IMR-90 (cell line): ENCODE data around the gene TMED8. TPM values are rescaled to one million over a fixed set of nuclear protein-coding genes. Genes with fewer than 3 reads are reported as not detected.

Experiments used
- ATAC-seq: fragments of 200-7000 bp; cut with Tn5 transposase; 2 replicates; pipeline ENCODE4 v1.9.1; 2020; ENCODE audit warnings: low read depth, mild to moderate bottlenecking, moderate library complexity
- BruUV-seq: library from RNA; stranded (reverse); fragments of 400-500 nt; replicated peaks from 2 replicates; lab custom pipeline; 2021; lab: Mats Ljungman, UMichigan
- CTCF ChIA-PET: fragments of 300-600 bp; formaldehyde crosslinking; extraction: SDS; loops from one replicate; lab custom pipeline; 2021; ENCODE audit warnings: antibody characterized with exemption; lab: Yijun Ruan, JAX
- POLR2A ChIA-PET: fragments of 300-600 bp; sonication (Branson Sonifier 250); formaldehyde crosslinking; loops from one replicate; lab custom pipeline; 2022; ENCODE audit warnings: antibody characterized with exemption; ENCODE audit not compliant: unreplicated experiment; lab: Charles Lee
- DNase-seq: peaks from one replicate; pipeline ENCODE4 v3.0.0; 2013
- H2AFZ ChIP-seq: replicated peaks from 2 replicates; pipeline ENCODE3; 2013; ENCODE audit warnings: low read length, mild to moderate bottlenecking; ENCODE audit not compliant: poor library complexity
- H2AK5ac ChIP-seq: 2 replicates; pipeline ENCODE4 v1.6.1; 2013; ENCODE audit warnings: low read depth, low read length, inconsistent platforms
- H2AK9ac ChIP-seq: replicated peaks from 2 replicates; pipeline ENCODE3; 2013; ENCODE audit warnings: mild to moderate bottlenecking, low read depth, low read length, moderate library complexity; ENCODE audit not compliant: poor library complexity
- H2BK120ac ChIP-seq: 2 replicates; pipeline ENCODE4 v1.6.1; 2013; ENCODE audit warnings: low read depth, low read length, inconsistent platforms
- H2BK15ac ChIP-seq: 3 replicates; pipeline ENCODE4 v1.6.1; 2013; ENCODE audit warnings: low read depth, low read length, inconsistent platforms
- H2BK20ac ChIP-seq: 2 replicates; pipeline ENCODE4 v1.6.1; 2013; ENCODE audit warnings: low read depth, mild to moderate bottlenecking, inconsistent platforms, low read length, moderate library complexity
- H2BK5ac ChIP-seq: 2 replicates; pipeline ENCODE4 v1.6.1; 2013; ENCODE audit warnings: mild to moderate bottlenecking, low read depth, low read length, inconsistent platforms; ENCODE audit not compliant: poor library complexity, severe bottlenecking
- H3K14ac ChIP-seq: replicated peaks from 2 replicates; pipeline ENCODE4 v1.6.1; 2013; ENCODE audit warnings: low read depth, low read length, inconsistent platforms
- H3K18ac ChIP-seq: 2 replicates; pipeline ENCODE4 v1.6.1; 2013; ENCODE audit warnings: low read depth, low read length, control low read depth
- H3K23ac ChIP-seq: 2 replicates; pipeline ENCODE4 v1.6.1; 2013; ENCODE audit warnings: low read depth, low read length, inconsistent platforms
- H3K27ac ChIP-seq: 2 replicates; pipeline ENCODE4 v1.5.1; 2013; ENCODE audit warnings: mild to moderate bottlenecking, control low read depth, low read length; ENCODE audit not compliant: insufficient read depth
- H3K27me3 ChIP-seq: 2 replicates; pipeline ENCODE4 v1.6.1; 2013; ENCODE audit warnings: low read length; ENCODE audit not compliant: control insufficient read depth, insufficient read depth
- H3K36me3 ChIP-seq: 2 replicates; pipeline ENCODE4 v1.6.1; 2013; ENCODE audit warnings: low read length, mixed read lengths; ENCODE audit not compliant: control insufficient read depth, insufficient read depth
- H3K4ac ChIP-seq: 2 replicates; pipeline ENCODE4 v1.6.1; 2013; ENCODE audit warnings: low read depth, low read length, inconsistent platforms
- H3K4me1 ChIP-seq: 2 replicates; pipeline ENCODE4 v1.6.1; 2013; ENCODE audit warnings: low read length, mixed read lengths; ENCODE audit not compliant: control insufficient read depth, insufficient read depth
- H3K4me2 ChIP-seq: 2 replicates; pipeline ENCODE4 v1.6.1; 2013; ENCODE audit warnings: low read depth, mild to moderate bottlenecking, control low read depth, low read length, moderate library complexity
- H3K4me3 ChIP-seq: 2 replicates; pipeline ENCODE4 v1.5.1; 2013; ENCODE audit warnings: low read depth, mild to moderate bottlenecking, control low read depth, low read length, moderate library complexity; ENCODE audit not compliant: insufficient read depth
- H3K56ac ChIP-seq: 2 replicates; pipeline ENCODE4 v1.6.1; 2013; ENCODE audit warnings: low read length, inconsistent platforms; ENCODE audit not compliant: insufficient read depth; ENCODE audit errors: extremely low read depth
- H3K79me1 ChIP-seq, 2 experiments: 2 replicates each; pipeline ENCODE4 v1.6.1; 2013; ENCODE audit warnings: low read length in 2 of 2, inconsistent platforms in 1 of 2, low read depth in 1 of 2
- H3K9ac ChIP-seq: 2 replicates; pipeline ENCODE4 v1.6.1; 2013; ENCODE audit warnings: low read depth, low read length, control low read depth
- H3K9me1 ChIP-seq: 2 replicates; pipeline ENCODE4 v1.6.1; 2013; ENCODE audit warnings: low read length, inconsistent platforms; ENCODE audit not compliant: insufficient read depth
- H3K9me3 ChIP-seq: 2 replicates; pipeline ENCODE4 v1.6.1; 2013; ENCODE audit warnings: low read length; ENCODE audit not compliant: control insufficient read depth, insufficient read depth
- H4K20me1 ChIP-seq: 2 replicates; pipeline ENCODE4 v1.6.1; 2013; ENCODE audit warnings: low read length, inconsistent platforms; ENCODE audit not compliant: insufficient read depth
- H4K5ac ChIP-seq: 2 replicates; pipeline ENCODE4 v1.6.1; 2013; ENCODE audit warnings: mild to moderate bottlenecking, low read depth, low read length, control low read depth
- H4K8ac ChIP-seq, 2 experiments: 2 replicates each; pipeline ENCODE4 v1.6.1; 2013; ENCODE audit warnings: low read depth in 2 of 2, low read length in 2 of 2, control low read depth in 1 of 2, inconsistent platforms in 1 of 2
- H4K91ac ChIP-seq: 2 replicates; pipeline ENCODE4 v1.6.1; 2013; ENCODE audit warnings: low read depth, low read length, inconsistent platforms; ENCODE audit not compliant: insufficient read depth
- BHLHE40 ChIP-seq: fragments of 150-350 bp; IDR thresholded peaks from 2 replicates; pipeline ENCODE4 v1.6.1; 2016; ENCODE audit warnings: mild to moderate bottlenecking, low read depth, low read length
- CEBPB ChIP-seq: IDR thresholded peaks from 2 replicates; pipeline ENCODE4 v1.6.1; 2012; ENCODE audit warnings: low read depth, low read length, improper control_type of control experiment
- CHD1 ChIP-seq: IDR thresholded peaks from 2 replicates; pipeline ENCODE4 v1.6.1; 2012; ENCODE audit warnings: low read depth, low read length, improper control_type of control experiment
- CTCF ChIP-seq: conservative IDR thresholded peaks from 2 replicates; pipeline ENCODE4 v1.5.1; 2012; ENCODE audit warnings: mild to moderate bottlenecking, low read depth, low read length, improper control_type of control experiment
- ELK1 ChIP-seq: fragments of 150-350 bp; IDR thresholded peaks from 2 replicates; pipeline ENCODE4 v1.6.1; 2016; ENCODE audit warnings: low read depth, mild to moderate bottlenecking, low read length, moderate library complexity, borderline replicate concordance
- FOS ChIP-seq: fragments of 150-350 bp; IDR thresholded peaks from 2 replicates; pipeline ENCODE4 v1.6.1; 2016; ENCODE audit warnings: low read depth, low read length
- MAFK ChIP-seq: IDR thresholded peaks from 2 replicates; pipeline ENCODE4 v1.6.1; 2012; ENCODE audit warnings: low read depth, low read length, improper control_type of control experiment
- MAZ ChIP-seq: IDR thresholded peaks from 2 replicates; pipeline ENCODE4 v1.6.1; 2012; ENCODE audit warnings: low read depth, mild to moderate bottlenecking, low read length, improper control_type of control experiment, moderate library complexity, borderline replicate concordance
- MXI1 ChIP-seq: IDR thresholded peaks from 2 replicates; pipeline ENCODE4 v1.6.1; 2012; ENCODE audit warnings: low read depth, mild to moderate bottlenecking, low read length, moderate library complexity, borderline replicate concordance
- NFE2L2 ChIP-seq: fragments of 150-350 bp; IDR thresholded peaks from 2 replicates; pipeline ENCODE4 v1.6.1; 2016; ENCODE audit warnings: low read depth, mild to moderate bottlenecking, low read length
- POLR2A ChIP-seq: IDR thresholded peaks from 2 replicates; pipeline ENCODE4 v1.6.1; 2012; ENCODE audit warnings: mild to moderate bottlenecking, low read depth, low read length
- RAD21 ChIP-seq: IDR thresholded peaks from 2 replicates; pipeline ENCODE4 v1.6.1; 2012; ENCODE audit warnings: low read length, improper control_type of control experiment
- RCOR1 ChIP-seq: IDR thresholded peaks from 2 replicates; pipeline ENCODE4 v1.6.1; 2012; ENCODE audit warnings: mild to moderate bottlenecking, low read length, improper control_type of control experiment; ENCODE audit not compliant: insufficient replicate concordance
- RFX5 ChIP-seq: IDR thresholded peaks from 2 replicates; pipeline ENCODE4 v1.8.0; 2012; ENCODE audit warnings: low read depth, mild to moderate bottlenecking, low read length, moderate library complexity
- SMC3 ChIP-seq: fragments of 150-350 bp; IDR thresholded peaks from 2 replicates; pipeline ENCODE4 v1.6.1; 2016; ENCODE audit warnings: low read depth, mild to moderate bottlenecking, antibody characterized with exemption, low read length, moderate library complexity
- USF2 ChIP-seq: fragments of 150-350 bp; IDR thresholded peaks from 2 replicates; pipeline ENCODE4 v1.6.1; 2017; ENCODE audit warnings: mild to moderate bottlenecking, antibody characterized with exemption, low read length, low read depth
- WGBS, 2 experiments: methylation state at CpG; one replicate each; pipeline versions ENCODE4 v1.1.5 to v1.1.7; 2013; ENCODE audit warnings: missing lambda C conversion rate in 2 of 2; ENCODE audit not compliant: insufficient read length in 1 of 2; ENCODE audit errors: extremely low coverage in 2 of 2; 5-methylcytosine and 5-hydroxymethylcytosine counted together
- dilution Hi-C: fragments of 300-500 bp; cut with HindIII; formaldehyde crosslinking; loops from one replicate; pipeline ENCODE4 v1.14.3; 2018; ENCODE audit warnings: low sequenced_read_pairs; ENCODE audit not compliant: unreplicated experiment
- in situ Hi-C: fragments of 300-500 bp; cut with MboI; formaldehyde crosslinking; loops from 3 replicates; pipeline ENCODE4 v1.14.3; 2019; ENCODE audit warnings: low sequenced_read_pairs, inconsistent platforms, mixed read lengths
- intact Hi-C: fragments of 100-400 bp; cut with micrococcal nuclease; formaldehyde crosslinking; loops from 2 replicates; pipeline ENCODE4 v1.10.0; 2022
- polyA plus RNA-seq, 3 experiments: library from polyadenylated mRNA; depleted of rRNA; stranded (reverse); fragments of >200 nt; gene quantifications; 2 replicates each; pipeline ENCODE4 v1.2.3, GENCODE V29; 2012; ENCODE audit warnings: low replicate concordance in 1 of 3
- total RNA-seq: library from RNA; depleted of rRNA; stranded (reverse); fragments of >200 nt; gene quantifications from 2 replicates; pipeline ENCODE4 v1.2.3, GENCODE V29; 2012

TMED8 gene
- total and polyA plus RNA-seq, 2 of the 4 experiments (the other 2 are of a cell fraction) = 2.2 to 5.0 TPM

- Histone ChIP-seq H3K36me3 (no peaks in the 10 kb centered on the region), H3K4me3 (no peak overlapping the region), H3K14ac (no peak overlapping the region), H2AK5ac (no peak overlapping the region), H3K27ac (no peak overlapping the region), H3K9me1 (peaks cover 9% of the 10 kb centered on the region; the same call in 1 of the 2 replicates), H3K4me1 (peaks cover 2% of the 10 kb centered on the region; the same call in 1 of the 2 replicates), H2BK20ac (no peak overlapping the region), H2AK9ac (no peak overlapping the region), H3K23ac (no peak overlapping the region), H4K5ac (no peak overlapping the region), H3K18ac (no peak overlapping the region), H3K4me2 (no peak overlapping the region), H3K56ac (no peak overlapping the region), H4K20me1 (no peaks in the 10 kb centered on the region), H3K4ac (no peak overlapping the region), H2BK120ac (no peak overlapping the region), H2AFZ (no peak overlapping the region), H3K27me3 (no peaks in the 10 kb centered on the region), H4K91ac (no peak overlapping the region), H3K9me3 (no peaks in the 10 kb centered on the region), H3K9ac (no peak overlapping the region), H3K79me1 (peaks cover 7 to 14% of the 10 kb centered on the region in 2 experiments; a peak in 3 of 4 replicates), H2BK15ac (no peak overlapping the region), H2BK5ac (no peak overlapping the region), H4K8ac (no peak overlapping the region)
- CTCF ChIA-PET = no interaction called here
- no peak for ATAC-seq
- in situ Hi-C loops = no loop called here
- no peak for DNase-seq
- POLR2A ChIA-PET = no interaction called here
- TF ChIP-seq CHD1 (no peak), POLR2A (no peak), NFE2L2 (no peak), CTCF (no peak), SMC3 (no peak), RFX5 (no peak), BHLHE40 (no peak), RCOR1 (no peak), USF2 (no peak), MAFK (no peak), CEBPB (no peak), ELK1 (no peak), MXI1 (no peak), FOS (no peak), MAZ (no peak), RAD21 (no peak)
- intact Hi-C loops = no loop called here
- no CpG with 5 or more reads among the region's 1 CpG for WGBS, 2 experiments
- dilution Hi-C loops = no loop called here
- no TSS peak for BruUV-seq
These were observed 49.8 kb downstream of the TMED8 start for GRCh38 chr14:77327111-77327510.
